GM18907 (cell line): ENCODE results near the gene MAL.

Source experiments
- ATAC-seq: cut with Tn5 transposase; IDR thresholded peaks from one replicate; pipeline ENCODE4 v1.9.1; 2021; ENCODE audit warnings: mild to moderate bottlenecking, moderate library complexity; ENCODE audit not compliant: unreplicated experiment

The MAL gene

GRCh38 chr2:94995553-94996304, 29.8 kb upstream of the MAL start:
- no peak for ATAC-seq

- no peak for ATAC-seq
These were observed 29.0 kb upstream of the MAL start for GRCh38 chr2:94996305-94997100.

- no peak for ATAC-seq
These were observed 27.3 kb upstream of the MAL start for GRCh38 chr2:94997981-94998930.

- no peak for ATAC-seq
These were observed 26.1 kb upstream of the MAL start for GRCh38 chr2:94999431-94999883.

GRCh38 chr2:95001051-95001562, 24.4 kb upstream of the MAL start:
- no peak for ATAC-seq

- ATAC-seq: no peak
These were observed 23.8 kb upstream of the MAL start for GRCh38 chr2:95001701-95002100.

GRCh38 chr2:95002498-95002897, 23.0 kb upstream of the MAL start:
- no peak for ATAC-seq

GRCh38 chr2:95004287-95004686, 21.2 kb upstream of the MAL start:
- ATAC-seq: no peak

GRCh38 chr2:95004711-95005110, 20.8 kb upstream of the MAL start:
- ATAC-seq: no peak

- ATAC-seq: no peak
These were observed 19.8 kb upstream of the MAL start for GRCh38 chr2:95005726-95006125.

- no peak for ATAC-seq
These were observed 18.9 kb upstream of the MAL start for GRCh38 chr2:95006588-95006987.

- ATAC-seq: no peak
These were observed 18.4 kb upstream of the MAL start for GRCh38 chr2:95007031-95007609.

GRCh38 chr2:95007822-95008221, 17.7 kb upstream of the MAL start:
- no peak for ATAC-seq

- ATAC-seq: no peak
These were observed 17.2 kb upstream of the MAL start for GRCh38 chr2:95008306-95008705.

- ATAC-seq: no peak
These were observed 16.5 kb upstream of the MAL start for GRCh38 chr2:95008996-95009395.

GRCh38 chr2:95009412-95009811, 16.1 kb upstream of the MAL start:
- ATAC-seq: no peak

- ATAC-seq: no peak
These were observed 15.4 kb upstream of the MAL start for GRCh38 chr2:95010126-95010525.

GRCh38 chr2:95010718-95011117, 14.8 kb upstream of the MAL start:
- ATAC-seq: no peak

GRCh38 chr2:95012881-95013550, 12.5 kb upstream of the MAL start:
- ATAC-seq: peak; percentile 89

- ATAC-seq: no peak
These were observed 11.8 kb upstream of the MAL start for GRCh38 chr2:95013726-95014125.
